GM12865 (cell line): ENCODE measurements around the gene GNB1.

ENCODE experiments used
- DNase-seq: peaks from one replicate; pipeline ENCODE4 v3.0.0; 2010; ENCODE audit warnings: low read depth
- H3K4me3 ChIP-seq: 2 replicates; pipeline ENCODE4 v1.5.1; 2011; ENCODE audit warnings: mild to moderate bottlenecking, low read depth, low read length, control low read depth
- CTCF ChIP-seq: IDR thresholded peaks from 2 replicates; pipeline ENCODE4 v1.5.1; 2011; ENCODE audit warnings: low read length, control low read depth, low read depth, inconsistent platforms; ENCODE audit not compliant: insufficient read depth; ENCODE audit errors: missing control alignments

The GNB1 gene

GRCh38 chr1:1827089-1827848 is 63.6 kb downstream of the GNB1 start:
- no peak overlapping the region for H3K4me3 ChIP-seq
- TF ChIP-seq CTCF, result no peak
- no peak for DNase-seq

GRCh38 chr1:1826356-1827088 is 64.4 kb downstream of the GNB1 start:
- H3K4me3 ChIP-seq, result no peak overlapping the region
- no peak for TF ChIP-seq CTCF
- no peak for DNase-seq

GRCh38 chr1:1825217-1825616 is 65.7 kb downstream of the GNB1 start:
- no peak overlapping the region for H3K4me3 ChIP-seq
- DNase-seq, result no peak
- TF ChIP-seq CTCF, result no peak

GRCh38 chr1:1819762-1820161 is 71.1 kb downstream of the GNB1 start:
- no peak for DNase-seq
- no peak overlapping the region for H3K4me3 ChIP-seq
- TF ChIP-seq CTCF, result no peak

- TF ChIP-seq CTCF, result no peak
- DNase-seq, result no peak
Observed at GRCh38 chr1:1817221-1817620, 73.7 kb downstream of the GNB1 start.

GRCh38 chr1:1815606-1816281 is 75.1 kb downstream of the GNB1 start:
- no peak for TF ChIP-seq CTCF
- no peak overlapping the region for H3K4me3 ChIP-seq
- no peak for DNase-seq

More at GRCh38 chr1:1817221-1817620, 73.7 kb downstream of the GNB1 start:
- H3K4me3 ChIP-seq, result no peak overlapping the region
